ENCODE data around the gene XRCC3.

XRCC3 gene

DNA sequence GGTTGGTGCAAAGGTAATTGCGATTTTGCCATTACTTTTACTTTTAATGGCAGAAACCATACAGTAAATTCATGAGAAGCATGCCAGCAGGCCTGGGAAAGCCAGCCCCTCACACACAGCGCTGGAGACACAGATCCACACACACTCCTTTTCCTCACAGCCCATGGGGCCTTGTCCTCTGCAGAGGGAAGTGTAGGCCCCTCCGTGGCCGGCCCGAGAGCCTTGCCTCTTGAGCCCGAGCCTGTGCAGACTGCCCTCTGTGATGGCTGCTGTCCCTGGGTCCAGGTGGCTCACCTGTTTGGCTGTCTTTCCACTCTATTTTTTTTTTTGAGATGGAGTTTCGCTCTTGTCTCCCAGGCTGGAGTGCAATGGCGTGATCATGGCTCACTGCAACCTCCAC, 39.3 kb downstream of the XRCC3 start:
- Histone ChIP-seq H3K9me2 (replicated peaks; ENCODE audit: insufficient read depth, low read length) (no peaks in the 10 kb centered on the region), H3K9ac (ENCODE audit: low read length) (no peak overlapping the region), H2AFZ (ENCODE audit: low read depth, low read length, severe bottlenecking) (no peak overlapping the region), H3K27ac (ENCODE audit: low read depth, low read length) (no peak overlapping the region), H3K36me3 (ENCODE audit: low read length) (peaks cover 19% of the 10 kb centered on the region), H3K27me3 (ENCODE audit: low read length) (no peaks in the 10 kb centered on the region), H3K79me2 (ENCODE audit: insufficient read depth, low read length) (no peaks in the 10 kb centered on the region), H3K4me3 (ENCODE audit: insufficient read depth, low read length, poor library complexity, severe bottlenecking) (no peak overlapping the region), H3K9me3 (ENCODE audit: insufficient read depth, low read length) (no peaks in the 10 kb centered on the region), H3F3A (ENCODE audit: insufficient read depth) (peaks cover 10% of the 10 kb centered on the region; the same call in 1 of the 2 replicates), H3K4me2 (ENCODE audit: low read depth, low read length, poor library complexity, severe bottlenecking) (no peak overlapping the region), H4K20me1 (ENCODE audit: low read depth, low read length) (no peaks in the 10 kb centered on the region)
- TF ChIP-seq CTCF (IDR thresholded peaks at IDR 0.05; ENCODE audit: insufficient read depth, low read length, poor library complexity, severe bottlenecking), result no peak
- no peak for TF ChIP-seq EZH2phosphoT487 (conservative IDR thresholded peaks at IDR 0.05; ENCODE audit: low read length)

GRCh38 chr14:103671911-103672310, 43.3 kb downstream of the XRCC3 start:
- H3K4me2 ChIP-seq (ENCODE audit: low read depth, low read length, poor library complexity, severe bottlenecking), result no peak overlapping the region
- no peaks in the 10 kb centered on the region for H4K20me1 ChIP-seq (ENCODE audit: low read depth, low read length)
- H3K36me3 ChIP-seq (ENCODE audit: low read length), result peaks cover 33% of the 10 kb centered on the region
- no peak overlapping the region for H3K4me3 ChIP-seq (ENCODE audit: insufficient read depth, low read length, poor library complexity, severe bottlenecking)
- no peaks in the 10 kb centered on the region for H3K27me3 ChIP-seq (ENCODE audit: low read length)
- H3F3A ChIP-seq (ENCODE audit: insufficient read depth), result no peaks in the 10 kb centered on the region
- no peaks in the 10 kb centered on the region for H3K9me3 ChIP-seq (ENCODE audit: insufficient read depth, low read length)
- no peak overlapping the region for H3K9ac ChIP-seq (ENCODE audit: low read length)
- no peaks in the 10 kb centered on the region for H3K9me2 ChIP-seq (replicated peaks; ENCODE audit: insufficient read depth, low read length)
- H3K79me2 ChIP-seq (ENCODE audit: insufficient read depth, low read length), result no peaks in the 10 kb centered on the region
- H3K27ac ChIP-seq (ENCODE audit: low read depth, low read length), result no peak overlapping the region
- H2AFZ ChIP-seq (ENCODE audit: low read depth, low read length, severe bottlenecking), result no peak overlapping the region
- no peak for TF ChIP-seq CTCF (IDR thresholded peaks at IDR 0.05; ENCODE audit: insufficient read depth, low read length, poor library complexity, severe bottlenecking)
- no peak for TF ChIP-seq EZH2phosphoT487 (conservative IDR thresholded peaks at IDR 0.05; ENCODE audit: low read length)

DNA sequence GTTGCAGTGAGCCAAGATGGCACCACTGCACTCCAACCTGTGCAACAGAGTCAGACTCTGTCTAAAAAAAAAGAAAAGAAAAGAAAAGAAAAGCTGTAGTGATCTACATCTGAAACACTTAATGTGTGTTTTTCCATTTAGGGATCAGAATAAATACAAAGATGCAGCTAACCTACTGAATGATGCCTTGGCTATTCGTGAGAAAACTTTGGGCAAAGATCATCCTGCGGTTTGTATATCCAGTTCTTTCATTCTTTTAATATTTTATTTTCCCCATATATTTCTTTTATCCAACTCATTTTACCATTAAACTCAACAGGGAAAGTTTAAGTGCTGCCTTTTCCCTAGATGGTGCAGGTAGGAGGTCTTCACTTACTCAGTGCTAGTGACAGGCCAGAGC, 45.9 kb downstream of the XRCC3 start:
- Histone ChIP-seq H3K4me2 (ENCODE audit: low read depth, low read length, poor library complexity, severe bottlenecking) (no peak overlapping the region), H2AFZ (ENCODE audit: low read depth, low read length, severe bottlenecking) (no peak overlapping the region), H3K79me2 (ENCODE audit: insufficient read depth, low read length) (no peaks in the 10 kb centered on the region), H4K20me1 (ENCODE audit: low read depth, low read length) (no peaks in the 10 kb centered on the region), H3K9me3 (ENCODE audit: insufficient read depth, low read length) (no peaks in the 10 kb centered on the region), H3K36me3 (ENCODE audit: low read length) (peaks cover 29% of the 10 kb centered on the region; the same call in 1 of the 2 replicates), H3K27me3 (ENCODE audit: low read length) (no peaks in the 10 kb centered on the region), H3K9me2 (replicated peaks; ENCODE audit: insufficient read depth, low read length) (no peaks in the 10 kb centered on the region), H3K27ac (ENCODE audit: low read depth, low read length) (no peak overlapping the region), H3K4me3 (ENCODE audit: insufficient read depth, low read length, poor library complexity, severe bottlenecking) (no peak overlapping the region), H3F3A (ENCODE audit: insufficient read depth) (no peaks in the 10 kb centered on the region), H3K9ac (ENCODE audit: low read length) (no peak overlapping the region)
- TF ChIP-seq EZH2phosphoT487 (conservative IDR thresholded peaks at IDR 0.05; ENCODE audit: low read length) (no peak), CTCF (IDR thresholded peaks at IDR 0.05; ENCODE audit: insufficient read depth, low read length, poor library complexity, severe bottlenecking) (no peak)

All from SU-DHL-6 (cell line).